Tibial artery (tissue), 4 donors: ENCODE data around the gene PLA2G2F.

Experiments used
- DNase-seq, 2 donors: peaks; one replicate each; pipeline ENCODE4 v3.0.0-alpha.2; 2019
- H3K27ac ChIP-seq, 2 donors: fragments of 200-600 bp; sonication (generic) in 1 of 2; 1 replicate in 1 of 2; 2 replicates in 1 of 2; pipeline ENCODE4 v1.5.1; 2018 to 2019; ENCODE audit warnings: mild to moderate bottlenecking in 1 of 2
- H3K27me3 ChIP-seq, 2 donors: fragments of 200-600 bp; sonication (generic) in 1 of 2; one replicate each; pipeline versions ENCODE4 v1.5.1 to v1.6.0; 2016 to 2019
- H3K36me3 ChIP-seq, 3 donors: fragments of 200-600 bp; sonication (generic) in 2 of 3; one replicate each; pipeline ENCODE4 v1.5.1; 2016 to 2019; ENCODE audit warnings: mild to moderate bottlenecking in 2 of 3
- H3K4me1 ChIP-seq, 4 donors: fragments of 200-600 bp; sonication (generic) in 2 of 4; 1 replicate in 3 of 4; 2 replicates in 1 of 4; pipeline ENCODE4 v1.5.1; 2016 to 2019
- H3K4me3 ChIP-seq, 2 donors: fragments of 200-600 bp; sonication (generic) in 1 of 2; 1 replicate in 1 of 2; 2 replicates in 1 of 2; pipeline ENCODE4 v1.5.1; 2018 to 2019; ENCODE audit warnings: mild to moderate bottlenecking in 2 of 2
- H3K9me3 ChIP-seq, 3 donors: fragments of 200-600 bp; sonication (generic) in 1 of 3; one replicate each; pipeline ENCODE4 v1.5.1; 2016 to 2019
- CTCF ChIP-seq, 2 experiments: fragments of 200-600 bp in 1 of 2; fragments of 450-650 bp in 1 of 2; IDR thresholded peaks; one replicate each; pipeline ENCODE4 v1.5.1; 2017 to 2019; ENCODE audit warnings: antibody characterized with exemption in 2 of 2, mild to moderate bottlenecking in 1 of 2, moderate library complexity in 1 of 2
- intact Hi-C: fragments of 100-400 bp; cut with DNase I; formaldehyde crosslinking; loops from one replicate; pipeline ENCODE4 v1.15.0; 2023; ENCODE audit warnings: low total_unique reads

The PLA2G2F gene

GRCh38 chr1:20166051-20166450, 26.9 kb downstream of the PLA2G2F start:
- no peaks in the 10 kb centered on the region for H3K4me1 ChIP-seq
- peaks cover 0 to 61% of the 10 kb centered on the region in 2 donors for H3K27me3 ChIP-seq
- H3K36me3 ChIP-seq, result no peaks in the 10 kb centered on the region
- intact Hi-C loops, result no loop called here
- TF ChIP-seq CTCF (IDR thresholded peaks at IDR 0.05), result no peak
- H3K9me3 ChIP-seq, result peaks cover 0 to 17% (median 7%) of the 10 kb centered on the region in 3 donors
- H3K4me3 ChIP-seq, result no peak overlapping the region
- H3K27ac ChIP-seq, result no peak overlapping the region
- no peak for DNase-seq

- Histone ChIP-seq H3K27me3 (peaks cover 0 to 61% of the 10 kb centered on the region in 2 donors), H3K4me1 (no peaks in the 10 kb centered on the region), H3K36me3 (no peaks in the 10 kb centered on the region), H3K27ac (no peak overlapping the region), H3K4me3 (no peak overlapping the region), H3K9me3 (peaks cover 0 to 6% (median 5%) of the 10 kb centered on the region in 3 donors)
- no peak for TF ChIP-seq CTCF (IDR thresholded peaks at IDR 0.05)
- intact Hi-C loops, result no loop called here
- DNase-seq, result no peak
Observed at GRCh38 chr1:20167126-20167525, 28.0 kb downstream of the PLA2G2F start.

GRCh38 chr1:20168564-20169491, 29.7 kb downstream of the PLA2G2F start:
- TF ChIP-seq CTCF (IDR thresholded peaks at IDR 0.05), result no peak
- Histone ChIP-seq H3K4me1 (no peaks in the 10 kb centered on the region), H3K36me3 (no peaks in the 10 kb centered on the region), H3K27me3 (peaks cover 0 to 65% of the 10 kb centered on the region in 2 donors), H3K4me3 (no peak overlapping the region), H3K27ac (no peak overlapping the region), H3K9me3 (no peaks in the 10 kb centered on the region)
- intact Hi-C loops, result no loop called here
- no peak for DNase-seq

- Histone ChIP-seq H3K4me3 (no peak overlapping the region), H3K27me3 (peaks cover 0 to 54% of the 10 kb centered on the region in 2 donors), H3K36me3 (no peaks in the 10 kb centered on the region), H3K9me3 (no peaks in the 10 kb centered on the region), H3K4me1 (no peaks in the 10 kb centered on the region), H3K27ac (no peak overlapping the region)
- intact Hi-C loops, result no loop called here
- no peak for TF ChIP-seq CTCF (IDR thresholded peaks at IDR 0.05)
- no peak for DNase-seq
Observed at GRCh38 chr1:20169932-20170331, 30.8 kb downstream of the PLA2G2F start.

- DNase-seq, result no peak
- H3K4me1 ChIP-seq, result no peaks in the 10 kb centered on the region
- H3K4me3 ChIP-seq, result no peak overlapping the region
- no peak overlapping the region for H3K27ac ChIP-seq
- H3K36me3 ChIP-seq, result no peaks in the 10 kb centered on the region
- H3K9me3 ChIP-seq, result no peaks in the 10 kb centered on the region
- peaks cover 0 to 34% of the 10 kb centered on the region in 2 donors for H3K27me3 ChIP-seq
- intact Hi-C loops, result no loop called here
- TF ChIP-seq CTCF (IDR thresholded peaks at IDR 0.05), result no peak
Observed at GRCh38 chr1:20172033-20172590, 33.0 kb downstream of the PLA2G2F start.
